ENCODE measurements around the gene CALCR.

The CALCR gene

DNA sequence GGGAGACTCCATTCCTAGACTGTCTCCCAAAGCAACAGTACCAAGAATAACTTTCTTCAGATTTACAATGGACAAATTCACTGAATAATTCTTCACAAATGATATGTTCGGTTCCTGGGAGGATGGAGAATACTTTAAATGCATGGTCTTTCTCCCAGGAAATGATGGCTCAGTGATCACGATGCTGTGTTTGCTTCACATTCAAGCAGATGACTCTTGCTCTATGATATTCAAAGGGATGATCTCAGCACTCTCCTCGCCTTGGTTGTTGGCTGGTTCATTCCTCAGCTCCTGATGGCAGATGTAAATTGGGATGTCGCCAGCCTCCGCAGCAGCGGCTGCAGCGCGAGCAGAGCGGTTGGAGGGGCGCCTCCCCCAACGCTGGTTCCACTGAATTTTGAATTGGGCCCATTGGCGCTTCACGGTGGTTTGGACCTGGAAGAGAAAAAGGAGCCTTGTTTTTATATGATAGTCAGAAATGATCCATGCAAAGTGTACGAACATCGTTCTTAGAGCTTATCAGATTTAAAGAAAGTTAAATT lies 148.3 kb downstream of the CALCR start:
- TF ChIP-seq, protein P1, sequence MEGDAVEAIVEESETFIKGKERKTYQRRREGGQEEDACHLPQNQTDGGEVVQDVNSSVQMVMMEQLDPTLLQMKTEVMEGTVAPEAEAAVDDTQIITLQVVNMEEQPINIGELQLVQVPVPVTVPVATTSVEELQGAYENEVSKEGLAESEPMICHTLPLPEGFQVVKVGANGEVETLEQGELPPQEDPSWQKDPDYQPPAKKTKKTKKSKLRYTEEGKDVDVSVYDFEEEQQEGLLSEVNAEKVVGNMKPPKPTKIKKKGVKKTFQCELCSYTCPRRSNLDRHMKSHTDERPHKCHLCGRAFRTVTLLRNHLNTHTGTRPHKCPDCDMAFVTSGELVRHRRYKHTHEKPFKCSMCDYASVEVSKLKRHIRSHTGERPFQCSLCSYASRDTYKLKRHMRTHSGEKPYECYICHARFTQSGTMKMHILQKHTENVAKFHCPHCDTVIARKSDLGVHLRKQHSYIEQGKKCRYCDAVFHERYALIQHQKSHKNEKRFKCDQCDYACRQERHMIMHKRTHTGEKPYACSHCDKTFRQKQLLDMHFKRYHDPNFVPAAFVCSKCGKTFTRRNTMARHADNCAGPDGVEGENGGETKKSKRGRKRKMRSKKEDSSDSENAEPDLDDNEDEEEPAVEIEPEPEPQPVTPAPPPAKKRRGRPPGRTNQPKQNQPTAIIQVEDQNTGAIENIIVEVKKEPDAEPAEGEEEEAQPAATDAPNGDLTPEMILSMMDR (conservative IDR thresholded peaks at IDR 0.05; ENCODE audit: low read length) = no peak
- H3K4me3 ChIP-seq (ENCODE audit: low read length) = no peak overlapping the region
- DNase-seq (ENCODE audit: low read depth) = no peak

DNA sequence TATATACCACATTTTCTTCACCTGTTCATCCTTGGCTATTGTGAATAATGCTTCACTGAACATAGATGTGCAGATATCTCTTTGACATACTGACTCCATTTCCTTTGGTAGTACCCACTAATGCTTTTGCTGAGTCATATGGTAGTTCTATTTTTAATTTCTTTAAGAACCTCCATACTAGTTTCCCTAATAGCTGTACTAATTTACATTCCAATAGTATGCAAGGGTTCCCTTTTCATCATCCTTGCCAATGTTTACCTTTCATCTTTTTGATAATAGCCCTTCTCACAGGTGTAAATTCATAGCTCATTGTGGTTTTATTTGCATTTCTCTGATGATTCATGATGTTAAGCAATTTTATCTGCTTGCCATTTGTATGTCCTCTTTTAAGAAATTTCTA lies 159.9 kb downstream of the CALCR start:
- TF ChIP-seq, protein P1 (conservative IDR thresholded peaks at IDR 0.05; ENCODE audit: low read length) = no peak
- DNase-seq (ENCODE audit: low read depth) = no peak
- no peak overlapping the region for H3K4me3 ChIP-seq (ENCODE audit: low read length)

DNA sequence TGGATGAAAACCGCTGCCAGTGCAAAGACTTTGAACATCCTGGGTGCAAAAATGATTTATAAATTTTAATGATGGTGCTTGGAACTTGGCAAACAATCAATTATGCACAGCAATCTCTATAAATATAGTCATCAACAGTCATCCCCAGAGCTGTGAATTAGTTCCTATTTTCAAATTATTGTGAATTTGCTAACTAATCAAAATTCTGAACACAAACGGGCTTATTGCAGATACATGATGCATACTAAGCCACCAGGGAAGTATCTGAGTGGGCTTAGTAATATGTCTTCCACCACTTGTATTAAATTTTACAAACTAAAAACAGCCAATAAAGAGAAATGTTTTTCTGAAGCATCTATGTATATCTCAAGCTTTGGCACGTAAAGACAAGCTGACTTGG lies 165.2 kb downstream of the CALCR start:
- H3K4me3 ChIP-seq (ENCODE audit: low read length) = no peak overlapping the region
- DNase-seq (ENCODE audit: low read depth) = no peak
- TF ChIP-seq, protein P1 (conservative IDR thresholded peaks at IDR 0.05; ENCODE audit: low read length) = no peak

DNA sequence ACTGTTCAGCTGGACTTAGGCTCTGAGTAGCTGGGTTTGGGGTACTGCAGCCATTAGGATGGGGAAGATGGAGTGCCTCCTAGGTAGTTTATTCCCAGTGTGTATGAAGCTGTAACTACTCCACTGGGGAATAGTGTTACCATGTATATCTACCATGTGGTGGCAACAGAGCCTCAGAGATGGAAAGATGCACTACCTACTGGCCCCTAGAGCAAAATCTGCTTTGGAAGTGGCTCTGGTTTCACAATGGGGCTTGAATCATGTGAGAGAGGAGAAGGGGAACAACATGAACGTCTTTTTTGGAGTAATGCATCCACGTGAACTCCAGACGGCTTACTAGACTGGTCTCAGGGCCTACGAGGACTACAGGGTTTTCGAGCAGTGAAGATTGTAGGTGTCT lies 167.3 kb downstream of the CALCR start:
- TF ChIP-seq, protein P1 (conservative IDR thresholded peaks at IDR 0.05; ENCODE audit: low read length) = no peak
- DNase-seq (ENCODE audit: low read depth) = no peak
- no peak overlapping the region for H3K4me3 ChIP-seq (ENCODE audit: low read length)

DNA sequence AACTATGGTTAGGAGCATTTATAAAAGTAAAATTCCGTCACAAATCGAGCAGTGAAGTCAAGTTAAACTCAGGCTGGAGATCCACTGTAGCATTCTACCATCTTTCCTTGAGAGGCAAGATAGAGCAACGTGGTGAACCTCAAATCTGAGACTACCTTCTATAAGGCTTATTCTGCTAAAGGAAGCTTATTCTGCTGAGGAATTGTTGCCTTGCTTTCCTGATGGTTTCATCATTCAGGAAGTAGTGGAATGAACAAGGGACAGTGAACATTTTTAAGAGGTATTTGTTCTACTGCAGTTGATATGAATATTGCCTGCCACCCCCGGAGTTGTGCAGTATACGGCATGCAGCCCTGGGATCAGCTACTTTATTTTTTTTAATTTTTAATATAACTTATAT lies 171.6 kb downstream of the CALCR start:
- H3K4me3 ChIP-seq (ENCODE audit: low read length) = no peak overlapping the region
- peak; percentile 1 for DNase-seq (ENCODE audit: low read depth)
- TF ChIP-seq, protein P1 (conservative IDR thresholded peaks at IDR 0.05; ENCODE audit: low read length) = no peak

DNA sequence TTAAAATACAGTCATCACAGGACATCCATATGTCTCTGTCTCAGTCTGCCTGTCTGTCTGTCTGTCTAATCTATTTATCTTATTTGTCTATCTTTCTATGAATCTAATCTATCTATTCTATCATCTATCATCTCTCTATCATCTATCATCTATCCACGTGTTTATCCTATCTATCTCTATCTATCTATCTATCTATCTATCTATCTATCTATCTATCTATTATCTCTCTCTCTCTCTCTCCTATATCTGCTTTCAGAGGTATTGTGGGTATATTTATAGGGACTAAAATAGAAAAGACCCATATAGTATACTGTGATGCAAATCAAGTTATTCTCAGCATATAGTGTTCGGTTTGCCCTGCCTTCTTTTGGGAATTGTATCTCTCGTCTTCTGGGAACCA lies 174.9 kb downstream of the CALCR start:
- H3K4me3 ChIP-seq (ENCODE audit: low read length) = no peak overlapping the region
- no peak for DNase-seq (ENCODE audit: low read depth)
- TF ChIP-seq, protein P1 (conservative IDR thresholded peaks at IDR 0.05; ENCODE audit: low read length) = no peak

DNA sequence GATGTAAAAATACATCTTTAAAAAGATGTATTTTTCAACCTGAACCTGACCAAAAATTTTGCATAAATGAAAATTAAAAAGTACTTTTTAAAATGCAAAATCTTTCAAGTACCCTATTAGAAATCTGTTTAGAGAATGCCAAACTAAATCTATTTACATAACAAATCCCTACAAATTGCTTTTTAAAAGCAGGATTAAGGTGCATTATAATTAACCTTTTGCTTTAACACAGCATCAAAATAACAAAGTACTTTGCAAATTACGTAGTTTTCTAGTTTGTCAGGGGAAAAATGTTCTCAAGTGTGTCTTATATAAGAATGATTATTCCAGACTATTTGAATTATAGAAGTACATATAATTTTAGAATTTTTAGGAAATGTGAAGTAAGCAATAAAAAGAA lies 181.5 kb downstream of the CALCR start:
- DNase-seq (ENCODE audit: low read depth) = no peak
- TF ChIP-seq, protein P1 (conservative IDR thresholded peaks at IDR 0.05; ENCODE audit: low read length) = no peak
- no peak overlapping the region for H3K4me3 ChIP-seq (ENCODE audit: low read length)
